Hepatocyte (in vitro differentiated cells): Measurements from ENCODE around the gene TENM4. TPM values are rescaled to one million over a fixed set of nuclear protein-coding genes. Genes with fewer than 3 reads are reported as not detected.

Experiments
- DNase-seq: peaks from one replicate; pipeline ENCODE4 v3.0.0-alpha.2; 2016; ENCODE audit warnings: low spot score
- H2AFZ ChIP-seq: fragments of 200-600 bp; sonication (generic); 2 replicates; pipeline ENCODE4 v1.6.0; 2016; ENCODE audit warnings: antibody characterized with exemption, mild to moderate bottlenecking
- H3K27ac ChIP-seq: fragments of 200-600 bp; sonication (generic); 2 replicates; pipeline ENCODE4 v1.5.1; 2016; ENCODE audit warnings: mild to moderate bottlenecking
- H3K27me3 ChIP-seq: fragments of 200-600 bp; sonication (generic); 2 replicates; pipeline ENCODE4 v1.6.1; 2016
- H3K36me3 ChIP-seq: fragments of 200-600 bp; sonication (generic); replicated peaks from 2 replicates; pipeline ENCODE4 v1.5.1; 2016; ENCODE audit warnings: low read depth; ENCODE audit not compliant: insufficient read depth
- H3K4me1 ChIP-seq: fragments of 200-600 bp; sonication (generic); 2 replicates; pipeline ENCODE4 v1.5.1; 2016; ENCODE audit warnings: mild to moderate bottlenecking, moderate library complexity; ENCODE audit not compliant: insufficient read depth
- H3K4me2 ChIP-seq: fragments of 200-600 bp; sonication (generic); 2 replicates; pipeline ENCODE4 v1.6.0; 2016
- H3K4me3 ChIP-seq: fragments of 200-600 bp; sonication (generic); 2 replicates; pipeline ENCODE4 v1.5.1; 2016; ENCODE audit warnings: mild to moderate bottlenecking
- H3K79me2 ChIP-seq: fragments of 200-600 bp; sonication (generic); 2 replicates; pipeline ENCODE4 v1.6.0; 2017; ENCODE audit warnings: mild to moderate bottlenecking
- H3K9me2 ChIP-seq: fragments of 200-600 bp; sonication (generic); replicated peaks from 2 replicates; pipeline ENCODE4 v1.6.0; 2017; ENCODE audit warnings: mild to moderate bottlenecking; ENCODE audit not compliant: insufficient read depth
- H3K9me3 ChIP-seq: fragments of 200-600 bp; sonication (generic); 2 replicates; pipeline ENCODE4 v1.5.1; 2016; ENCODE audit warnings: low read depth, mild to moderate bottlenecking
- H4K20me1 ChIP-seq: fragments of 200-600 bp; sonication (generic); 2 replicates; pipeline ENCODE4 v1.6.0; 2016; ENCODE audit warnings: mild to moderate bottlenecking; ENCODE audit not compliant: insufficient read depth, poor library complexity, severe bottlenecking
- EZH2 ChIP-seq: fragments of 200-600 bp; sonication (generic); IDR thresholded peaks from 2 replicates; pipeline ENCODE4 v1.6.1; 2016; ENCODE audit warnings: antibody characterized with exemption, mild to moderate bottlenecking, borderline replicate concordance
- EZH2phosphoT487 ChIP-seq: fragments of 200-600 bp; sonication (generic); IDR thresholded peaks from one replicate; pipeline ENCODE4 v1.6.1; 2018; ENCODE audit warnings: antibody characterized with exemption, mild to moderate bottlenecking, low read depth, moderate library complexity; ENCODE audit not compliant: unreplicated experiment, severe bottlenecking
- WGBS: methylation state at CpG from one replicate; pipeline ENCODE4 v1.1.6; 2016; ENCODE audit warnings: low lambda C conversion rate; ENCODE audit errors: missing lambda C conversion rate; 5-methylcytosine and 5-hydroxymethylcytosine counted together
- polyA plus RNA-seq: library from polyadenylated mRNA; unstranded; fragments of >200 nt; fragmentation: Nextera tagmentation; extraction: Ambion mirVana; gene quantifications from 2 replicates; pipeline ENCODE4 v1.2.1, GENCODE V29; 2016
- total RNA-seq: library from RNA; depleted of rRNA; stranded (reverse); fragments of >200 nt; gene quantifications from 2 replicates; pipeline ENCODE4 v1.2.3, GENCODE V29; 2014
- TF ChIP-seq, protein P1 (sequence below): fragments of 200-600 bp; sonication (generic); IDR thresholded peaks from 2 replicates; pipeline ENCODE4 v1.5.1; 2016; ENCODE audit warnings: antibody characterized with exemption, mild to moderate bottlenecking; ENCODE audit not compliant: poor library complexity

Gene TENM4
- total and polyA plus RNA-seq, 2 experiments from 2014 or later: 18.4 to 18.7 TPM

DNA sequence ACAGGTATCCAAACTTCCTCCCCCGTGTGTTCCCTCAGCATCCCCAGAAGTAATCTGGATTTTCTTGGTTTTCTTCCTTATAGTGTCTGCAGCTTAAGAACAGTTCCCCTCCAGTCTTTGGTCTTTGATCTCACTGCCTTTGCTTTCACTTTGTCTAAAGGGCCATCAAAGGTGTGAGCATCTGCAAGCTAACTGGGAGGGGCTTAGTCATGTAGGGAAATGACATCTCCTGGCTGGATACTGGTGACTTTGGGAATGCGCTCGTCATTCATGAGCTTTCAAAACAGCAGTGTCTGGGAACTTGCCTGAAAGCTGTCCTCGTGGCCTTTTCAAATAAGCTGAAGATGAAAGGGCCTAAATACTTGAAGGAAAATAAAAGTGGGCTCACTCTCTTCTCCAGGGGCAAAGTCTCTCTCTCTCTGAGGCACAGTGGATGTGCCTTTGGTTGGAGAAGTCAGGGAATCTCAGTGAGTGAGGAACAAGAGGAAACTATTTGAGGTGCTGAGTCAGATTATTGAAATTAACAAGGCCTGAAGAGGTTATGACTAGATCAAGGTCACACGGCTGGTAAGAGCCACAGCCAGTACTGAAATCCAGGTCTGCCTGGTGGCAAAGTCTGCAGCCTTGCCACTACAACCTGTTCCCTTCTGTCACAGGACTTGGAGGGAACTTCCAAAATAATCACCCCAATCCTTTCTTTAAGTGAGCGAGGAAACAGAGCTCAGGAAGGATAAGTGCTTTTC, 45.6 kb upstream of the TENM4 start:
- peak; percentile 55 for DNase-seq
- no peak overlapping the region for H3K4me3 ChIP-seq
- no peaks in the 10 kb centered on the region for H3K79me2 ChIP-seq
- H3K27ac ChIP-seq: no peak overlapping the region
- TF ChIP-seq EZH2phosphoT487 (no peak), EZH2 (no peak)
- TF ChIP-seq, protein P1, sequence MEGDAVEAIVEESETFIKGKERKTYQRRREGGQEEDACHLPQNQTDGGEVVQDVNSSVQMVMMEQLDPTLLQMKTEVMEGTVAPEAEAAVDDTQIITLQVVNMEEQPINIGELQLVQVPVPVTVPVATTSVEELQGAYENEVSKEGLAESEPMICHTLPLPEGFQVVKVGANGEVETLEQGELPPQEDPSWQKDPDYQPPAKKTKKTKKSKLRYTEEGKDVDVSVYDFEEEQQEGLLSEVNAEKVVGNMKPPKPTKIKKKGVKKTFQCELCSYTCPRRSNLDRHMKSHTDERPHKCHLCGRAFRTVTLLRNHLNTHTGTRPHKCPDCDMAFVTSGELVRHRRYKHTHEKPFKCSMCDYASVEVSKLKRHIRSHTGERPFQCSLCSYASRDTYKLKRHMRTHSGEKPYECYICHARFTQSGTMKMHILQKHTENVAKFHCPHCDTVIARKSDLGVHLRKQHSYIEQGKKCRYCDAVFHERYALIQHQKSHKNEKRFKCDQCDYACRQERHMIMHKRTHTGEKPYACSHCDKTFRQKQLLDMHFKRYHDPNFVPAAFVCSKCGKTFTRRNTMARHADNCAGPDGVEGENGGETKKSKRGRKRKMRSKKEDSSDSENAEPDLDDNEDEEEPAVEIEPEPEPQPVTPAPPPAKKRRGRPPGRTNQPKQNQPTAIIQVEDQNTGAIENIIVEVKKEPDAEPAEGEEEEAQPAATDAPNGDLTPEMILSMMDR: no peak
- H3K4me2 ChIP-seq: no peak overlapping the region
- no peaks in the 10 kb centered on the region for H3K9me3 ChIP-seq
- H3K4me1 ChIP-seq: no peaks in the 10 kb centered on the region
- H3K9me2 ChIP-seq: no peaks in the 10 kb centered on the region
- WGBS: 63% methylated on average over 6 of the region's 6 CpGs
- no peaks in the 10 kb centered on the region for H3K36me3 ChIP-seq
- H3K27me3 ChIP-seq: no peaks in the 10 kb centered on the region
- H4K20me1 ChIP-seq: no peaks in the 10 kb centered on the region
- no peak overlapping the region for H2AFZ ChIP-seq

DNA sequence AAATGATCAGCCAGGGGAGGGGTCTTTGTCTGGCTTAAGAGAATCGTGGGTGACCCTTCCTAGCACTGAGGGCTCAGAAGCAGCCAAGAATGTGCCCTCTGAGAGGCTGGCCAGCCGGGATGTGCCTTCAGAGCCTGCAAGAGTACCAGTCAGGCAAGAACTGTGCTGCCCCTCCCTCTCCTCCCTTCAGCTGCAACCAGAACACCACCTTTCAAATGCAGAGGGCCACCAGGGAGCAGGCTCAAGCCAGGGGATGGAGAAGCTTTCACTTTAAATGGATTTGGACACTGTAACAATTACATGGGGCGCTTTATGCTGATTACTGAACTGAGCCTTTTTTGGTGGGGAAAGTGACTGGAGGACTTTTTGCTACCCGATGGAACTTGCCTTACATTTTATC, 44.9 kb upstream of the TENM4 start:
- DNase-seq: no peak
- Histone ChIP-seq H3K4me2 (no peak overlapping the region), H3K4me3 (no peak overlapping the region), H3K9me2 (no peaks in the 10 kb centered on the region), H3K9me3 (no peaks in the 10 kb centered on the region), H3K36me3 (no peaks in the 10 kb centered on the region), H3K27ac (no peak overlapping the region), H4K20me1 (no peaks in the 10 kb centered on the region), H3K79me2 (no peaks in the 10 kb centered on the region), H2AFZ (no peak overlapping the region), H3K27me3 (no peaks in the 10 kb centered on the region), H3K4me1 (no peaks in the 10 kb centered on the region)
- 44% methylated on average over 4 of the region's 4 CpGs for WGBS
- TF ChIP-seq, protein P1: no peak
- TF ChIP-seq EZH2 (no peak), EZH2phosphoT487 (no peak)

DNA sequence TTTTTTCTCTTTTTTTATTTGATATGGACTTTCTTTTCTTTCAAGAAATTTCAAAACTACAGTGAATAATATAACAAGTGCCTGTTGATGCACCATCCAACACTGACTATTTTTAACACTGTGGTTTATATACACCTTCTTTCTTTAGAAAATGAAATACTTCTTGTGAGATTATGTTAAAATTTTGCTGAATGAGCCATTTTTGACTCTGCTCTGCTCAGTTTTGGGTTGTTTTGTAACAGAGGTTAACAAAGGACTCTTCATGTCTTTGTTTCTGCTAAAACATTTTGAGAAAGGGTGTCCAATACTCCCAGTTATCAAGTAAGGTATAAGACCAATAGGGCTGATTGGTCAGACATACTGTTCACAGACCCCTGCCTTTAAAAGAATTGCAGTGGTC, 44.0 kb upstream of the TENM4 start:
- no peak overlapping the region for H3K4me2 ChIP-seq
- H3K4me3 ChIP-seq: no peak overlapping the region
- no peaks in the 10 kb centered on the region for H3K79me2 ChIP-seq
- H3K27me3 ChIP-seq: no peaks in the 10 kb centered on the region
- no peaks in the 10 kb centered on the region for H3K36me3 ChIP-seq
- no peak for TF ChIP-seq EZH2
- TF ChIP-seq, protein P1: no peak
- no peak for TF ChIP-seq EZH2phosphoT487
- no peak for DNase-seq
- no peaks in the 10 kb centered on the region for H4K20me1 ChIP-seq
- H3K4me1 ChIP-seq: no peaks in the 10 kb centered on the region
- H2AFZ ChIP-seq: no peak overlapping the region
- no peak overlapping the region for H3K27ac ChIP-seq
- no peaks in the 10 kb centered on the region for H3K9me3 ChIP-seq
- no peaks in the 10 kb centered on the region for H3K9me2 ChIP-seq
